ENCODE measurements around the gene CHST8. TPM values are rescaled to one million over a fixed set of nuclear protein-coding genes. Genes with fewer than 3 reads are reported as not detected.
"Not testable (repeated sequence)": the region's sequence is repeated elsewhere in the genome, so short reads cannot be mapped to it uniquely, and the experiment has no call there.

CHST8 gene
- total RNA-seq, 1 donor from 2014 or later = not detected

DNA sequence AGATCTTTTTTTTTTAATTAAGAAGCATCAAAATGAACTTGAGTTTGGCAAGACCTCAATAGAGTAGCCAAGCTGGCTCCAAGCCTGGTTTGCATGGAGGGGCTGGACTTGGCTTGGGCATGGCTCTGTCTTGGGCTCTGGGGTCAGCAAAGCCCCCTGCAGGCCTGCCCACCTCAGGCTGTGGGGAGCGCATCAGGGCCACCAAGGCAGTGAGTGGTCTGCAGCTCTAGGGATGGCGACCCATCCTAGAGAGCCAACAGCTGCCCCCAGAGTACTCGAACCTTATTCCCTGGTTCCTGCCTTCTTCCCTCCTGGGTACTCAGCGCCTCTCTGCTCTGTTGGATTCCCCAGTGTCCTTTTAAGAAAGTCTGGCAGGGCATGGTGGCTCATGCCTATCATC is 5.4 kb upstream of the CHST8 start:
- no peak for DNase-seq (ENCODE audit: low read depth)
- TF ChIP-seq, protein P1, sequence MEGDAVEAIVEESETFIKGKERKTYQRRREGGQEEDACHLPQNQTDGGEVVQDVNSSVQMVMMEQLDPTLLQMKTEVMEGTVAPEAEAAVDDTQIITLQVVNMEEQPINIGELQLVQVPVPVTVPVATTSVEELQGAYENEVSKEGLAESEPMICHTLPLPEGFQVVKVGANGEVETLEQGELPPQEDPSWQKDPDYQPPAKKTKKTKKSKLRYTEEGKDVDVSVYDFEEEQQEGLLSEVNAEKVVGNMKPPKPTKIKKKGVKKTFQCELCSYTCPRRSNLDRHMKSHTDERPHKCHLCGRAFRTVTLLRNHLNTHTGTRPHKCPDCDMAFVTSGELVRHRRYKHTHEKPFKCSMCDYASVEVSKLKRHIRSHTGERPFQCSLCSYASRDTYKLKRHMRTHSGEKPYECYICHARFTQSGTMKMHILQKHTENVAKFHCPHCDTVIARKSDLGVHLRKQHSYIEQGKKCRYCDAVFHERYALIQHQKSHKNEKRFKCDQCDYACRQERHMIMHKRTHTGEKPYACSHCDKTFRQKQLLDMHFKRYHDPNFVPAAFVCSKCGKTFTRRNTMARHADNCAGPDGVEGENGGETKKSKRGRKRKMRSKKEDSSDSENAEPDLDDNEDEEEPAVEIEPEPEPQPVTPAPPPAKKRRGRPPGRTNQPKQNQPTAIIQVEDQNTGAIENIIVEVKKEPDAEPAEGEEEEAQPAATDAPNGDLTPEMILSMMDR (conservative IDR thresholded peaks at IDR 0.05; ENCODE audit: low read depth, low read length) = no peak
- no peak overlapping the region for H3K4me3 ChIP-seq (ENCODE audit: low read depth, low read length)

DNA sequence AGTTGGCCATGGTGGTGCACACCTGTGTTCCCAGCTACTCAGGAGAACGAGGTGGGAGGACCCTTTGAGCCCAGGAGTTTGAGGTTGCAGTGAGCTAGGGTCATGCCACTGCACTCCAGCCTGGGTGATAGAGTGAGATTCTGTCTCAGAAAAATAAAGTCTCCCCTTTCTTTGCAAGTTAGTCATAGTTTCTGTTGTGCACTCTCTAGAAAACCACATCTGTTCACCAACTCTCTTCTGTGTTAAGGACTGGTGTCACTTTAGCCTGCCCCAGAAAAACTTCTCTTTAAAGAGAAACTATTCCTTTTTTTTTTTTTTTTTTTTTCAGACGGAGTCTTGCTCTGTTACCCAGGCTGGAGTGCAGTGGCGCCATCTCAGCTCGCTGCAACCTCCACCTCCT is 4.9 kb upstream of the CHST8 start:
- H3K4me3 ChIP-seq (ENCODE audit: low read depth, low read length) = no peak overlapping the region
- TF ChIP-seq, protein P1 (conservative IDR thresholded peaks at IDR 0.05; ENCODE audit: low read depth, low read length) = no peak
- DNase-seq (ENCODE audit: low read depth) = no peak

DNA sequence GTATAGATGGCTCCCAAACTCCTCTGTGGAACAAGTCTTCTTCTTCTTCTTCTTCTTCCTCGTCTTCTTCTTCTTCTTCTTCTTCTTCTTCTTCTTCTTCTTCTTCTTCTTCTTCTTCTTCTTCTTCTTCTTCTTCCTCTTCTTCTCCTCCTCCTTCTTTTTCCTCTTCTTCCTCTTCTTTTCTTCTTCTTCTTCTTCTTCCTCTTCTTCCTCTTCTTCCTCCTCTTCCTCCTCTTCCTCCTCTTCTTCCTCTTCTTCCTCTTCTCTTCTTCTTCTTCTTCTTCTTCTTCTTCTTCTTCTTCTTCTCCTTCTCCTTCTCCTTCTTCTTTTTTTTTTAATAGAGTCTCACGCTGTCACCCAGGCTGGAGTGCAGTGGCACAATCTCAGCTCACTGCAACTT is 3.4 kb upstream of the CHST8 start:
- not testable (repeated sequence) for H3K4me3 ChIP-seq (ENCODE audit: low read depth, low read length); DNase-seq (ENCODE audit: low read depth)

DNA sequence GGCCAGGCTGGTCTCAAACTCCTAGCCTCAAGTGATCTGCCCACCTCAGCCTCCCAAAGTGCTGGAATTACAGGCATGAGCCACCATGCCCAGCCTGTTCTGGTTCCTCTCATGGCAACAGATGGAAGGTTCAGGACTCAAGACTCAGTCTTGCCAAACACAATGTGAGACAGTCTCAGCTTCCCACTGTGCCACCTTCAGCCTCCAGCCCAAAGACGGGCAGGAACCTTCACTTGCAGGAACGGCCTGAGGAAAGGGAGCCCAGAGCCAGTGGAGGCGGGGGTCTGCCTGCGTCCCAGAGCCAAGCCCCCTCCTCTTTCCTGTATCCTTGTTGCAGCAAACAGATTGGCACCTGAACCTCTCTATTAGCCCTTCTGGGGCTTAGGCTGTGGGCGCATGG is 2.9 kb upstream of the CHST8 start:
- no peak for DNase-seq (ENCODE audit: low read depth)
- TF ChIP-seq, protein P1 (conservative IDR thresholded peaks at IDR 0.05; ENCODE audit: low read depth, low read length) = no peak
- H3K4me3 ChIP-seq (ENCODE audit: low read depth, low read length) = no peak overlapping the region

DNA sequence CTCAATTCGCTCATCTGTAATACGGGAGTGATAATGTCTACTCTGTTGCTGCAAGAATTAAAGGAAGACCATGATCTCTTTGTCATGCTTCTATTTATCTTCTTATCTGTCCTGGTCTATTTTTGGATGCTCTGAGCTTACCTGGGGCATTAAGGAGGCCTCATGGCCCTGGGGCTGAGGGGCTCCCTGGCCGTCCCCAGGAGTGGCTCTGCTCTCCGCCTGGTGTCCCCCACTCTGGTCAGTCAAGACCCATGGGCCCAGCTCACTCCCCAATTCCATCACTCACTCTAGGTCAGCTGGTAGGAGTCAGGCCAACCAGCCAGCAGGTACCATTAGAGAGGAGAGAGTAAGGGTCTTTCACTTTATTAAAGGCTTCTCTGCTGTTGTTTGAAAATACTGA is 1.1 kb upstream of the CHST8 start:
- TF ChIP-seq, protein P1 (conservative IDR thresholded peaks at IDR 0.05; ENCODE audit: low read depth, low read length) = no peak
- no peak for DNase-seq (ENCODE audit: low read depth)
- no peak overlapping the region for H3K4me3 ChIP-seq (ENCODE audit: low read depth, low read length)

DNA sequence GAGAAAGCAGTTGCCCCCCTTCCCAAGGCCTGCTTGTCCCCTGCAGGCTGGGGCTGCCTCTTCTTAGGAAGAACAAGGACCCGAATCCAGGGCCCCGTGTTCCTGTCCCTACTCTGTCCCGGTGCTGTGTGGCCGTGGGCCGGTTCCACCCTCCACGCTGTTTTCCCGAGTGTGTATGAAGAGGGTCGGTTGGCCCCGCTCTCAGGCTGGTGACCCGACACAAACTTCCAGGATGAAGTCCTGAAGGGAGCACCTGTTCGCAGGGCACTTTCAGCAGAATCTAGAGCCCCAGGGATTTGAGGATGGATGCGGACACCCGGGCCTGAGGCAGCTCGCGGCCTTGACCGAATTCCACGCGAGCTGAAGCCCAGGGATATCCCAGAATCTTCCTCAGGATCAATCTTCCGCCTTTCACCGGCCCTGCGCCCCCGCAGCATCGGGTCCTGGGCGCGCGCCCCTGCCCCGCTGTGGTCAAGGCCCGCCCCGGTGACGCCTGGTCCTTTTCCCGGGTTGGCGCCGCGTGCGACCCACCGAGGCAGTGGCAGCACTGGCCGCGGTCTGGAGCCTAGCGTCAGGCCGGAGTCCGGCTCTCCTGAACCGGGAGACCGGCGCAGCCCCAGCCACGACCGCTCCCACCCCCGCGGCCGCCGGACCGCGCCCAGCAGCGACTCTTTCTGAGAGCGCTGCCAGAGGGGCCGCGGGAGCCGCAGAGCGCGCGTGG is 528 bp upstream of the CHST8 start:
- TF ChIP-seq, protein P1 (conservative IDR thresholded peaks at IDR 0.05; ENCODE audit: low read depth, low read length) = no peak
- H3K4me3 ChIP-seq (ENCODE audit: low read depth, low read length) = no peak overlapping the region
- no peak for DNase-seq (ENCODE audit: low read depth)

DNA sequence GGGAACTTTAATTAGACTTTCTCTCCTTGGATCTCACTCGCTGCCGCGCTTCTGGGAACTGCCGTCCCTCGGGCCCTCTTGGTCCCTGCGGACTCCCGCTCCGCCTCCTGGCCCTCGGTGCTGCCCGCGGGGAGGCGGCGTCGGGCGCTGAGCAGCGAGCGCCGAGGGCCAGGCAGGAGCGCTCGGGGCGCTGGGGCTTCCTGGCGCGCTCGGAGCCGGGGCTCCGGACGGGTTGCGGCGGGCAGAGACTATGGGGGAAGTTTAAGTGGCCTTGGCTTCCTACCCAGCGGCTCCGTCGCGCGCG is 704 bp downstream of the CHST8 start:
- H3K4me3 ChIP-seq (ENCODE audit: low read depth, low read length) = no peak overlapping the region
- DNase-seq (ENCODE audit: low read depth) = no peak
- TF ChIP-seq, protein P1 (conservative IDR thresholded peaks at IDR 0.05; ENCODE audit: low read depth, low read length) = no peak

All from epithelial cell of proximal tubule (primary cell).